HG02981 (cell line): Measurements from ENCODE around the gene ERGIC1.
"Not testable (repeated sequence)": the region's sequence is repeated elsewhere in the genome, so short reads cannot be mapped to it uniquely, and the experiment has no call there.

Source experiments
- ATAC-seq: cut with Tn5 transposase; IDR thresholded peaks from one replicate; pipeline ENCODE4 v1.9.1; 2021; ENCODE audit warnings: mild to moderate bottlenecking, moderate library complexity; ENCODE audit not compliant: unreplicated experiment

The ERGIC1 gene

GRCh38 chr5:172846249-172846648 is 12.2 kb downstream of the ERGIC1 start:
- no peak for ATAC-seq

DNA sequence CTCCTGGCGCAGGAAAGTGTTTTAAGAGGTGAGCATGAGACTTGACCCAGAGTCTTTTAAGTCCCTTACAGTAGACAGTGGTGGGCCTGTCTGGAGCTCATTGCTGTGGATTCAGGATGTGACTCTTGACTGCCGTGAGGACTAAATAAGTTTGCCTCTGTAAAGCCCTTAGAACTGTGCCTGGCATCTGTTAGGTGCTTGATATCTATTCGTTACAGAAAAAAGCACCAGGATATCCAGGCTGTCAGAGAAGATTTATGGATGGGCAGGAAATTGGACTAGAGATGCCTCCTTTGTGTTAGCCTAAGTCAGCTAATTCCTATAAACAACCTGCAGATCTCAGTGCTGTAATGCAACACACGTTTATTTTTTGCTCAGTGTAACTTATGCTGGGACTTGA is 12.6 kb downstream of the ERGIC1 start:
- no peak for ATAC-seq

GRCh38 chr5:172847584-172847983 is 13.5 kb downstream of the ERGIC1 start:
- not testable (repeated sequence) for ATAC-seq

DNA sequence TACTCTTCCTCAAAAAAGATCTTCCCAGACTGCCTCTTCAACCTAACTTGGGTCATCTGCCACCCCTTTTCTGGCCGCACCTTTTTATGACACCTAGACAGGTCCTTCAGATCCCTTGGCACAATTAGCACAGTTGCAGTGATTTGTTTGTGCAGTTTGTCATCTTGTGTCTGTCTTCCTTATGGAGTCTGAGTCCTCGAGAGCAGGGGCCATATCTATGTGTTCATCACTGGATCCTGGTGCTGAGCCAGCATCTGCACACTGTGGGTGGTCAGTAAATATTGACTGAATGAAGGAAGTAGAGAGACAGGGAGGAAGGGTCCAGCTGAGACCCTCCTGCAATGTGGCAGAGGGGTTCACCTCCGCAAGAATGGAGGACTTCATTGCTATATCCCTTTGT is 14.4 kb downstream of the ERGIC1 start:
- no peak for ATAC-seq

DNA sequence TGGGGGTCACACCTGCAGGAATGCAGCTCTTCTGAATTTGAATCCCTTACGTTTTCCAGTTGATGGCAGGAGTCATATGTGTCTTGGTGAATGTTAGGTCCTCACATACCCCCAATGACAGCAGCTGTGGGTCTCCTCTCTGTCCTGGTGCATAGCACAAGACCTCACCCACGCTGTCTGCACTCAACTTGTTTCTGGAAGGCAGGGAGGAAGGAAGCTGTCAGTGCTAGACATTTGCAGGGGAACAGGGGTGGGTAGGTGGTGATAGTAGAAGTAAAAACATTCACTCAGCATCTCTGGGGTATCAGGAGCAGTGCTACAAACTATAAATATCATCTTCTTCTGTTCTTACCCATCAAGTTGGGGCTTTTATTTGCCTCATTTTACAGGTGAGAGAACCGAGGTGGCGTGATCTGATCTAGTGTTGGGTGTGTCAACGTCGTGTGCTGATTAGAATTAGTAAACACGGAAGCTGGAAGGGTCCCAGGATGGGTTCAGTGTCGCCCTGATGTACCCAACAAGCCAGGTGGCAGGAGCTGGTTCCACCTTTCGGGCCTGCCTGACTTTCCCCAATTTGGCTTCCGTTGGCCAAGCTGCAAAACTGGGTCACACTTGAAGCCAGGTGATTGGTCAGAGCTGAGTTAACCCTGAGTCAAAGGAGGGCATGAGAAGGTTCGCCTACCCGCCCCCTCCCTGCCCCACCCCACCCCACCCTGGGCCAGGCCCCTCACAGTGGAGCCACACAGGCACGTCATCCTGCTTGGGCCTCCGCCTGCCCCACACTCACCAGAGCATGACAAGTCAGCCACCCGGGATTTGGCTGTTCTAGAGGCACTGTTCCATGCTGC is 15.8 kb downstream of the ERGIC1 start:
- peak; percentile 54 for ATAC-seq

GRCh38 chr5:172850454-172850797 is 16.4 kb downstream of the ERGIC1 start:
- no peak for ATAC-seq

DNA sequence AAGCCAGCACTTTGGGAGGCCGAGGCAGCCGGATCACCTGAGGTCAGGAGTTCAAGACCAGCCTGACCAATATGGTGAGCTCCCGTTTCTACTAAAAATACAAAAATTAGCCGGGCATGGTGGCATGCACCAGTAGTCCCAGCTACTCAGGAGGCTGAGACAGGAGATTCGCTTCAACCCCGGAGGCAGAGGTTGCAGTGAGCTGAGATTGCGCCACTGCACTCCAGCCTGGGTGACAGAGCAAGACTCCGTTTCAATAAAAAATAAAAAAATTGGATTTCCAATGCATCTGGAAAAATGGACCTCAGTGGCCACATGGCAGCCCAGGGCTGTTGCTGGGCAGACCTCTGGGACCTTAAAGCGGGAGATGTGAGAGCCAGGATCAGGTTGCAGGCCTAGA is 17.2 kb downstream of the ERGIC1 start:
- not testable (repeated sequence) for ATAC-seq

GRCh38 chr5:172852490-172853354 is 18.7 kb downstream of the ERGIC1 start:
- ATAC-seq: no peak

DNA sequence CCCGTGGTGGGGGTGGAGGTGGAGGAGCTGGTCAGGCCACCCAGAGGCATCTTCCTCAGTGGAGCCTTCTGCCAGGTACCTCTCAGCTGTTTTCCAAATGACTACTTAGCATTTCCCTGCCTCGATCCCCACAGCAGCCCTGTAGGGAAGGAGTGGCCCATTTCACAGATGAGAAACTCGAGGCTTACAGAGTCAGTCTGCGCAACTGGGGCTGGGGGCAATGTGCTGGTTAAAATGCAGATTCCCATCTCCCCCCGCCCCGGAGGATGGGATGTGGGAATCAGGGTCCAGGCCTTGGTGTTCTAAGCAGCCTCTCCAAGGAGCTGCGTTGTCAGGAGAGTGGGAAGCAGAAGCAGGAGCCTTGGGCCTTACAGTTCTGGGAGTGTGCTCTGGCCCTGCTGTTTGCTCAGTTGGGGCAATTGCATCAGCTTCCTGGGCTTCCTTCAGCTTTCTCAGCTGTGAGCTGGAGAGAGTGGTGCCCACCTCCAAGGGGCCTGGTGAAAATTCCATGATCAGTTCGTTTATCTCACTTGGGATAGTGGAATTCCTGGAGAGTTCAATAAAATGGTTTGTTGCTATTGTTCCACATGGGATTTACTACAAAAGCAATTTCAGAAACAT is 19.4 kb downstream of the ERGIC1 start:
- ATAC-seq: no peak

- no peak for ATAC-seq
These were observed 20.4 kb downstream of the ERGIC1 start for GRCh38 chr5:172854451-172854871.

GRCh38 chr5:172854971-172855370 is 20.9 kb downstream of the ERGIC1 start:
- ATAC-seq: no peak

DNA sequence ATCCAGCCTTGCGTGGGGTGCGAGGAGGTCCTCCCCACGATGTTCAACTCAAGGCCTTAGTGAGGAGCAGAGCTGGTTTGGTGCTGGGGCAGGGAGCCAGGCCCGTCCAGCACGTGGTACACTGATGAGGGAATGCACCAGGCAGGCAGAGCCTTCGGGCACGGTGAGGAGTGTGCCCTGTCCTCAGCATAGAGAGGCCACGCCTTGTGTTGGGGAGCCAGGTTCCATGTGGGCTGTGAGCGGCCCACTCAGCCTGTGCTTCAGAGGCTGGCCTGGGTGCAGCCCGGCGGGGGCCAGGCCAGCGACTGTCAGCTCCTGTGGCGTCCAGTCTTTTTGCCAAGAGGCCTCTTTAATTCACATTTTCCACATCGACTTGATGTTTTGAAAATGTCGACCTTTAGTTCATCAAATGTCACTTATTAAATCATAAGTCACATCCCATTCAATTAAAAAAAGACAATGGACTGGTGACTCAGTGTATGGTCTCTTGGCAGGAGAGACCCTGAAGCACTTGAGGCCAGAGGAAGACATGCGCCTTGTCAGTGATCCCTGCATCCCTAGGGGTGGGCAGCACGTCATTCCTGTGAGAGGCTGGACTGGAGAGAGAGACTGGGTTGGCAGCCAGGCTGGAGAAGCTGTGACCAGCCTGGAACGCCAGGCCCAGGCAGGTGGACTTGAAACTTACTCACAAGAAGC is 21.7 kb downstream of the ERGIC1 start:
- ATAC-seq: no peak

DNA sequence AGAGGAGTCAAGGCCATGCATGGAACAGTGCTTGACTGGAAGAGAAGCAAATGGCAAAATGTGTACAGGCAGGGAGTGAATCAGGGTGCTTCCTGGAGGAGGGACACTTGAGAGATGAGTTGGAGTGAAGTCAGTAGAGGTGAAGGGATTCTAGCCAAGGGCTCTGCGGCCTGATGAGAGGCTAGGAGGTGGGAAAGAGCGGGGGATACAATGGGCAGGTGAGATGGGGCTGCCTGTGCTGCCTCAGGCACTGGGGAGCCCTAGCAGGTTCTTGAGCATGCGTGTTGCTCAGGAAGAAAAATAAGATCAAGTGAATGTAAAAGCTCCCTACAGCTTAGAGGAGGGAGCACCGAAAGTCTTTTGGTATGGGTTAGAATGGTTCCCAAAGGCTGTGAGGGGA is 22.3 kb downstream of the ERGIC1 start:
- ATAC-seq: no peak

DNA sequence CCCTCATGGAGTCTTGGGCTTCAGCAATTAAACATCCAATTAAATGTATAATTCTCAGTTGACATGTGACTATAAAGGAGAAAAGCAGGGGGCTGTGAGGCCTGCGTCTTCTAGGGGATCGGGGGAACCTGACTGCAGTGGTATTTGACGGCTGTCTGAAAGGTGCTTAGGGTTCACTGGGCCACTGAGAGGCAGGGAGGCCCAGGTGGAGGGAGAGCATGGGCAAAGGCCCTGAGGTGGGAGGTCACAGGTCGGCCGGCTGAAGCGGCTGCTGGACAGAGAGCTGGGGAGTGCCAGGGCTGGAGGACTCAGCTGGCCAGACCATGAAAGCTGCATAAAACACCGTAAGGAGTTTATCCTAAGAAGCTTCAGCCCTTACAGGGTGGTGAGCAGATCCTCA is 23.9 kb downstream of the ERGIC1 start:
- ATAC-seq: no peak

- ATAC-seq: no peak
These were observed 24.5 kb downstream of the ERGIC1 start for GRCh38 chr5:172858511-172858989.

- ATAC-seq: no peak
These were observed 25.1 kb downstream of the ERGIC1 start for GRCh38 chr5:172858990-172859811.

DNA sequence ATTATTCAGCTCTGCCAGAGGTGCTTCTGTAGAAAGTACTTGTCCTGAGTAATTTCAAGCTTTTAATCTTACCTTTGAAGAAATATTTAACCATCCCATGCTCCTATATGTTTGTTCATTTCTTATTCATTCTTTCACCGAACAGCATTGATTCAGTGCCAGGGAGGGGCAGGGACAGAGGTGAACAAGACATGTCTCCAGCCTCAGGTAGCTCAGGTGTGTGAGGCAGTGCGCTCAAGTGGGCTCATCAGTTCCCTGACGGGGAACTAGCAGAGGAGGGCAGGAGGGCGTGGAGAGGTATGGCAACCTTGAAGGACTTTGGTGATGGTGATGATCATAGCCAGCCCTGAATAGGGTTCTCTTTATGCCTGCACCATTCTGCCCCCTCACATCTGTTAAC is 25.9 kb downstream of the ERGIC1 start:
- no peak for ATAC-seq

DNA sequence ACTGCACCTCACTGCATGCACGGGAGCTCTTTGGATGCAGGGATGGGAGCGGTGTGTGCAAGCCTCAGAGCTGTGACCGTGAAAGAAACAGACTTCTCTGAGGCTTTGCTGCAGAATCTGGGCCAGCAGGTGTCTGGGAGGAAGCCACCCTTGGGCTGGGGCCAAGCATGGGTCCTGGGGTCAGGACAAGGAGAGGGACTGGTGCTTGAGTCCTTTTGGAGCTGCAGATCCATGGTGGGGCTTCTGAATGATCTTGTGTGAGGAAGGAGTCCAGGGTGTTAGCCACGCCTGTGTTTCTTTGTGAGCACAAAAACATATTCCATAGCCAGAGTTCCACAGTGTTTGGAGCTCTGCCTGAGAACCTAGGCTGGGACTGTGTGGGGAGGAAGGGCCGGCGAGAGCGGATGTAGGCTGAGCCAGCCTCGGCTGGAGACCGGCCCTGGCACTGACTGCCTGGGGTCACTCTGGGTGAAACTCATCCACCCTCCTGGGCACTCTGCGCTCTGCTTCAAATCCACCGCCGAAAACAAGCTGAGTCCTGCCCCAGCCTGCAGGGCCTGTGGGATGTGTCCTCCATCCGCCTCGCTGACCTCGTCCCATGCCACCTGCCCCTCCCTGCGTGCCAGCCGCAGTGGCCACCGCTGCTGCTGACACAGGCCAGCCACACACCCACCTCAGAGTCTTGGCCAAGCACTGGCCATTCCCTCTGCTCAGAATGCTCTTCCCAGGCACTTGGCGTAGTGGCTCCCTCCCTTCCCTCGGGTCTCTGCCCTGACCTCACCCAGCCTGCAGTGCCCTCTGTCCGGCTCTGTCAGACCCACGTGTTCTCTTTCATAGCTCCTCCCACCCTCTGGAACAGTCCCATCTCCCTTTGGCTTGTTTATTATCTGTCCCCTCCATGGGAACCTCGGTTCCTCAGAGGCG is 26.7 kb downstream of the ERGIC1 start:
- no peak for ATAC-seq

- no peak for ATAC-seq
These were observed 27.4 kb downstream of the ERGIC1 start for GRCh38 chr5:172861461-172861860.
